ENCODE data around the gene TMEM191B.
"Not testable (repeated sequence)": the region's sequence is repeated elsewhere in the genome, so short reads cannot be mapped to it uniquely, and the experiment has no call there.

The TMEM191B gene

DNA sequence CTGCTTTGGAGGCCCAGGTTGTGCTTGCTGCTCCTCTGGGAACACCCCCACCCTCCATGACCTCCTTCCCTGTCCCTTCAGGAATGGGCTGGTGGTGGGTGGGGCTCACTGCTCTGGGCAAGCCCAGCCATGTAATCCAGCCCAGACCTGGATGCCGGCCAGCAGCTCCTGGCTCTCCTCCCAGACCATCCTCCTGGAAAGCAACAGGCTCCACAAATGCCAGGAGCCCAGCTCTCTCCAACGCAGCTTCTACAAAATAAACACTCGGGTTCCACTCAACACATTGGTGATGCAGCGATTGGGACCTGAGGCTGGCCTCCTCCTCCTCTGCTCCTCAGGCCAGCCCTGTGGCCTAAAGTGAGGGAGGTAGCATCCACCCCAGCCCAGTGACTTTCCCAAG, 30.9 kb downstream of the TMEM191B start:
- not testable (repeated sequence) for DNase-seq (ENCODE audit: low read depth in 2 of 2)

DNA sequence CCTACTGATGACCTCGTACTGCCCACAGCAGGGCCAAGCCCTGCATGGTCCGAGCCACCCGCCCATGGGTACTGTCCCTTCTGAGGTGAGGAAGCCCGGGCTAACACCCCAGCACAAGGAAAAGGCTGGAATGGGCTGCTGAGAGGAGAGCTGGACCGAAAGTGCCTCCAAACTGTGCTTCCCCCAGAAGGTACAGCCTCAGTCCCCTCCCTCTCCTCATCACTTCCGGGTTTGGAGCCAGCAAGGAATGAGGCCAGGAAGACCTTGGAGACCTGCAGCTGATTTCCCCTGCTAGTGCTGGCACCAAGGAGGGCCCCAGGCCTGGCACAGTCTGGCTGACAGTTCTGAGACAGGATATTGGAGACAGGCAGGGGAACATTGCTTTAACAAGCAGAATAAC, 31.3 kb downstream of the TMEM191B start:
- not testable (repeated sequence) for DNase-seq (ENCODE audit: low read depth in 2 of 2)

DNA sequence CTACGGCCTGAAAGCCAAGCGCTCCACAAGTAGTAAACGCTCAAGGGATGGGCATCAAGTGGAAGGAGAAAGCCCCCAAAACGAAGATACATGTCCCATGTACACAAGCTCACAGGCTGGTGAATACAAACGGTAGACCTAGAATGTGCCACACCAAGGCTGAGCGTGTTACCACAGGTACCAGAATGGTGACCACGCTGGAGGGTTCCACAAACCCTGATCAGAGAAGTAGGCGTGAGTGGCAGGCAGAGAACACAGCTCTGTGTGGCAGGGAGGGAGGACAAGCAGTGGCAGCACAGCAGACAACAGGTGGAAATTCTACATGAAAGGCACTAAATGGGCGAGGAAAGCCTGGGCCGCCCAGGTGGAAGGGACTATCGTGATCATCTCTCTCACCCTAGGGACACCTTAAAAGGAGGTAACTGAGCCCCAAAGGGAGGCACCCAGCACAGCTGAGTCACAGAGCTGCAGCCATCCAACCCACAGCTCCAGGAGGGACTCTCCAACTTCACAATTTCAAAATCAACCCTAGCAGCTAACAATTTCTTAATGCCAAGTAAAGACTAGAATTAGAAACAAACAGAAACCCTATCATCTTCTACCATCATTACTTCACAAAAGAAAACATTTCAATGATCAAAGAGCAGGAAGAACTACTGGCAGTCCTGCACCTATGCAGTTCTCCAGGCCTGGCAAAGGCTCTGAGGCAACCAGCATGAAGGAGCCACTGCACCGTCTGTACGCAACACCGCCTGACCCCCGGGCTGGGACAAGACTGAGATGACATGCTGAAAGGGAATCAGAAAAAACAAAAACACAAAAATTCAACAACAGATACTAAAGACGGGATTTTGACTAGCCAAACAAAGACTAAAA, 32.7 kb downstream of the TMEM191B start:
- DNase-seq (ENCODE audit: low read depth in 2 of 2): not testable (repeated sequence)

DNA sequence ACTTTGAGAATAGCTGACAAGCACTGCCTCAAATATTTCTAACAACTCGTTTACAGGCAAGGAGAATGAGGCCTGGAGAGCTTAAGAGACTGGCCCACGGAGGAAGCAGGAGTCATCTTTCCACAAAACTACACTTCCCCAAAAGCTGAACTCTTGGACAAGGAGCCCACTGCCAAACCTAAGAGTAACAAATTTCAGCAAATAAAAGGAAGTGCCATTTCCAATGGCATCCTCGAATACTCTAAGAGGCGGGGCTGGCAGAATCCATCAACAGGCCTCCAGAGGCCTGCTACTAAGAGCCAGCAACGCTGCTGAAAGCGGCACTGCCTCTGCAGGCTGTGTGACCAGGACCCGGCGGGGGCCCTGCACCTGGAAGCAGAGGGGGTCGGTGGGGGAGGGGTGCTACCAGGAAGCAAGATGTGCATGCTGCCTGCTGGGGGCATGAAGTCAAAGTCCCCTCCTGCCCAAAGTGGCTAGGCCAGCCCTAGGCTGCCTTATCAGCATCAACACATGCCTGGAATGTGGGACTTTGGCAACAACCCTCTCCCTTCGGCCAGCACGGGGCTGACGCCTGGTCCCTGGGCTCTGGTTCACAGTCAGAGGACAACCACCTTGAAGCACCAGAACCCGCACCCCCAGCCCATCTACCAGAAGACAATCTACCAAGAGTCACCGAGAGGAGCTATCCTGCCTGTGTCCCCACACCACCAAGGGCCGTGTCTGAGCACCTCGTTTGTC, 43.1 kb downstream of the TMEM191B start:
- DNase-seq (ENCODE audit: low read depth in 2 of 2): not testable (repeated sequence)

DNA sequence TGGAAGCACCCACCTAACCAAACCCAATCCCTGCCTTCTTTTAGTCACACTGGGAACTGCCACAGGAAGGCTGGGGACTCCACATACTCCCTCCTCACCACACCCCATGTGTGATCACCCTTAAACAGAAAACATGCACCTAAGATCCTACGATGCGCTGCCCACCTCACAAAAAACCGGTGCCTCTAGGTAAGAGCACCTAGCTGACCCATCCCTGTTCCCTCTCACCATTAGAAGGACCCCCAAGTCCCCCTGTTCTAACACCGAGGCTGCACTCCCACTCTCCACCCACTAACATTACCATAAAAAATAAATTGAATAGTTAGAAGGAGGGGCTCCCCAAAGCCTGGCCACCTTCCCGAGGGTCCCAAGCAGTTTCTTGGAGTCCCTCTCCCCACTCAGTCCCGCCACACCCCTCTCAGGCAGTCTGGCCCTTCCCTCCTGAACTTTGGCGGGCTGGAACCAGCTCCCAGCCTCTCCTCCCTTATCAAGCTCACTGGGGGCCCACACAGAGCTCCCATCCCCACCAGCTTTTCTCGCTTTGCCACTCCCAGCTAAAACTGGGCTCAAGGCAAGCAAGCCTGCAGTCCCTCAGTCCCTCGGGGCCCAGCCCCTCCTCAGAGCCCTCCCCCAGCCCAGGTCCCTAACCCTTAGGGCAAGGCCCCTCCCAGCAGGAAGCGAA, 46.0 kb downstream of the TMEM191B start:
- DNase-seq (ENCODE audit: low read depth in 2 of 2): not testable (repeated sequence)

DNA sequence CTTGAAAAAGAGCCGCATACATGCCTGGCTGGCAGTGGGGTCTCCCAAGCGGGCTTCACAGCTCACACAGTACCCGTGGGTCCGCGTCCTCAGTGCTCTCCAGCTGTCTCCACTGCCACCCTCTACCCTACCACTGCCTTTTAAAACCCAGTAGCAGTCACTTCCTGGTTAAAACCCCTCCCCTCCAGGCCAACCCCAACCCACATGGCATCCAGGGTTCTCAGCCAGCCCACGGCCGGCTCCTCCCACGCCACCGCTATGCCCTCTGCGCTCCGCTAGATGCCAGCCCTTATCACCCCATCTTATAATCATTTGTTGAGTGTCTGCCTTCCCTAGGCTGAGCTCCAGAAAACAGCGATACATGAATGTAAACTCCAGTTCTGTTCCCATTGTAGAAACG, 47.0 kb downstream of the TMEM191B start:
- DNase-seq (ENCODE audit: low read depth in 2 of 2): not testable (repeated sequence)

DNA sequence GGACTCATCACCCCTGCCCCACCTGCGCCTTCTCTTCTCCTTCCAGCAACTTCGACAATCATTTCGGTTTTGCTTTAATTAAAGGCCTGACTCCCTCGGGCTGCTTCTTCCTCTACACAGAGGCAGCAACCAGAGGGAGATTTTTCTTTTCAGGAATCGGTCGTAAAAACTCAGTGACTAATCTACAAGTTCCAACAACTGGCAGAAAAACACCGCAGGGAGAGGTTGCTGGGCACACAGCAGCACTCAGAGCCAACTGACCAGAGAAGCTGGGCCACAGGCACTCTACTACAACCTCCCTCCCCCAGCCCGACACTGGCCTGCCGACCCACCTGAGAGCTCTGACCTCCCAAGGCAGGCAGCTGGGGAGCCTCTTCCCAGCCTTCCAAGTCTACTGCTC, 48.1 kb downstream of the TMEM191B start:
- not testable (repeated sequence) for DNase-seq (ENCODE audit: low read depth in 2 of 2)

DNA sequence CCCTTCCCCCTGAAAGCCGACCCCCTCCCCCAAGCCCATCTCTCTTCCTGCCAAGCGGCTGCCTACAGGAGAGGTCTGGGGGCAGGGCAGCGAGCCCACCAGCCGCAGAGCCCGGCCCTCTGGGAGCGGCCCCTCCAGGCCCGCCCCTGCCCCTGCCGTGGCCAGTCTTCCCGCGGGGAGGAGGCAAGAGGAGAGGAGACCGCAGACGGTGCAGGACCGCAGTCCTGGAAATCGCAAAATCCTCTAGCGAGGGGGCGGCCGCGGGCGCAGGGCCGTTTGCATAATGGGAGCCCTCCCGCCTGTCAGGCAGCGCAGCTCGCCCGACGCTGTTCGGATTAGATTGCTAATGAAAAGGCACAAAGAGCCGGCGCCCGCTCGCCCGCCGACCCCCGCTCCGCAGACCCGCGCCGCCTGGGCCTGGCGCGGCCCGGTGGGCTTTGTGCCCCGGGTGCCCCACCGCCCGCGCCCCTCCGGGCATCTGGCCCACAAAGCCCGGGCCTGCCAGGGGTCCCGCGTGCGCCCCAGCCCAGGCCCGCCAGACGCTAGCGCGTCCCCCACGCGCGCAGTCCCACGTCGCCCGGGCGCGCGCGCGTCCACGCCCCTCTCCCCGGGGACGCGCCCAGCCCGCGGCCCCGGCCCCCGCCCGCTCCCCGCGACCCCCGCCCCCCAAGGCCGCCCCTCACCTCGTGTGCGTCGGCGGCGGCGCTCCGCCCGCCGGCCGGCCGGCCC, 49.7 kb downstream of the TMEM191B start:
- DNase-seq (ENCODE audit: low read depth in 2 of 2): not testable (repeated sequence)

DNA sequence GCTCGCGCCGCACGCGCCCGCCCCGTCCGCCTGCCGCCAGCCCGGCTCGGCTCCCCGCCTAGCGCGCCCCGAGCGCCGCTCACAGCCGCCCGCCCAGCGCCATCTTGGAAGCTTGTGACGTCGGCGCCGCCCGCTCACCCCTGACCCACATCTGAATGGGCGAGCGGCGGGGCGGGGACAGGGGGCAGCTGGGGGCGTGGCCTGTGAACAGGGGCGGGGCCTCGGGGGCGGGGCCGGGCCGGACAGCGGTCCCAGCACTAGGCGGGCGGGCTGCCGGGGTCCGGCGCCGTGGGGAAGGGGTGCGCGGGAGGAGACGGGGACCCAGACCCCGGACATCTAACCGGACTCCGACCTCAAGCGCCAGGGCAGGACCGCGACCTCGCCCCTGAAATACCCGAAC, 50.2 kb downstream of the TMEM191B start:
- peak in 1 of 2 donors; percentile 4 for DNase-seq (ENCODE audit: low read depth in 2 of 2)
